ENCODE measurements around the gene CEBPZOS.

CEBPZOS gene

GRCh38 chr2:37243435-37243834 is 47.1 kb downstream of the CEBPZOS start:
- Histone ChIP-seq H3K4me3 (ENCODE audit: low read depth, low read length) (no peak overlapping the region), H3K27me3 (no peaks in the 10 kb centered on the region), H3K4me1 (no peaks in the 10 kb centered on the region), H3K36me3 (peaks cover 57% of the 10 kb centered on the region), H3K9me3 (no peaks in the 10 kb centered on the region)
- DNase-seq = no peak
- no peak for TF ChIP-seq CTCF (IDR thresholded peaks at IDR 0.05; ENCODE audit: low read depth, low read length)

- H3K4me1 ChIP-seq = no peaks in the 10 kb centered on the region
- no peaks in the 10 kb centered on the region for H3K27me3 ChIP-seq
- peaks cover 63% of the 10 kb centered on the region for H3K36me3 ChIP-seq
- TF ChIP-seq CTCF (IDR thresholded peaks at IDR 0.05; ENCODE audit: low read depth, low read length) = no peak
- H3K4me3 ChIP-seq (ENCODE audit: low read depth, low read length) = no peak overlapping the region
- DNase-seq = no peak
- H3K9me3 ChIP-seq = no peaks in the 10 kb centered on the region
Observed at GRCh38 chr2:37244017-37244416, 47.7 kb downstream of the CEBPZOS start.

- no peaks in the 10 kb centered on the region for H3K4me1 ChIP-seq
- no peak for DNase-seq
- TF ChIP-seq CTCF (IDR thresholded peaks at IDR 0.05; ENCODE audit: low read depth, low read length) = no peak
- H3K9me3 ChIP-seq = no peaks in the 10 kb centered on the region
- H3K27me3 ChIP-seq = no peaks in the 10 kb centered on the region
- H3K36me3 ChIP-seq = peaks cover 63% of the 10 kb centered on the region
- H3K4me3 ChIP-seq (ENCODE audit: low read depth, low read length) = no peak overlapping the region
Observed at GRCh38 chr2:37244755-37245154, 48.5 kb downstream of the CEBPZOS start.

- no peak for TF ChIP-seq CTCF (IDR thresholded peaks at IDR 0.05; ENCODE audit: low read depth, low read length)
- Histone ChIP-seq H3K27me3 (no peaks in the 10 kb centered on the region), H3K4me1 (no peaks in the 10 kb centered on the region), H3K4me3 (ENCODE audit: low read depth, low read length) (no peak overlapping the region), H3K9me3 (no peaks in the 10 kb centered on the region), H3K36me3 (peaks cover 66% of the 10 kb centered on the region)
- DNase-seq = no peak
Observed at GRCh38 chr2:37246205-37246604, 49.9 kb downstream of the CEBPZOS start.

GRCh38 chr2:37250869-37251740 is 54.8 kb downstream of the CEBPZOS start:
- no peak for TF ChIP-seq CTCF (IDR thresholded peaks at IDR 0.05; ENCODE audit: low read depth, low read length)
- DNase-seq = no peak
- H3K27me3 ChIP-seq = no peaks in the 10 kb centered on the region

More at GRCh38 chr2:37250869-37251740, 54.8 kb downstream of the CEBPZOS start:
- H3K36me3 ChIP-seq = peaks cover 83% of the 10 kb centered on the region
- no peak overlapping the region for H3K4me3 ChIP-seq (ENCODE audit: low read depth, low read length)
- H3K4me1 ChIP-seq = no peaks in the 10 kb centered on the region
- H3K9me3 ChIP-seq = no peaks in the 10 kb centered on the region

Data from BE2C (cell line).